Lung microvascular endothelial cell (primary cell): ENCODE measurements around the gene SDK1. TPM values are rescaled to one million over a fixed set of nuclear protein-coding genes. Genes with fewer than 3 reads are reported as not detected.

Experiments used
- DNase-seq, 2 donors: peaks; one replicate each; pipeline versions ENCODE4 v3.0.0 to v3.0.0-alpha.2; 2010; ENCODE audit warnings: low read depth in 2 of 2
- total RNA-seq: library from RNA; depleted of rRNA; stranded (reverse); fragments of >200 nt; gene quantifications from 2 replicates; pipeline ENCODE4 v1.2.1, GENCODE V29; 2014

SDK1 gene
- total RNA-seq, 1 donor from 2014 or later, result 0.79 TPM

- no peak for DNase-seq
These were observed 889.2 kb downstream of the SDK1 start for GRCh38 chr7:4190010-4190981.

DNA sequence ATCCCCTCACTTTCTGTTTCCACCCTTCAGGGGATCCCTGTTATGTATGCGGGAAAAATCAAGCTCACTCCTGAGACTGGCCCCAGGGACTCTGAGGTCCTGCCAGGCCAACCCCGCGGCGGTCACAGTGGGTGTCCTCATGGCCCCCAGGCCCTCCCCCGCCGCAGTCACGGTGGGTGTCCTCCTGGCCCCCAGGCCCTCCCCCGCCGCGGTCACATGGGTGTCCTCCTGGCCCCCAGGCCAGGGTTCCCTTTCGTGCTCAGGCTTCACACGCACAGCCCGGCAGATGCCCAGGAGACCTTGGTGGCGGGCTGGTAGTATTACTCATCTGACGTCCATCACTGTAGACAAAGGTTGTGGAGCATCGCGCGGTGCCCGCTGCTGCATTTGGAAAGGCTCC is 890.0 kb downstream of the SDK1 start:
- DNase-seq, result no peak

DNA sequence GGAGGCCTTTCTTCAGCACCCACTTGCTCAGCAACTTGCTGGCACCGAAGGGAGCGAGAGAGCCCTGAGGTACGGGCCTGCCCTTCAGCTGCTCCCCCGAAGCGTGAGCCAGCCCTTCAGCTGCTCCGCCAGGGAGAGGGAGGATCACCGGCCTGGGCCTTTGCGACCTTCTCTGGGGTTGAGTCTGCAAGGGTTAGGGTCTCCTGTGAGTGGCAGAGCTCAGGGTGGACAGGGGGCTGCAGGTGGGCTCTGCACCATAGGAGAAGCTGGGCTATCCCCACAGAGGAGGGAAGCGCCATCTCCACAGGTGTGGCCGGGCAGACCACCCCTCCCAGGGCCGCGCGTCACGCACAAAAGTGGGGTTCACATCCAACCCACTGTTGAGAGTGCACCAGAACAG is 890.5 kb downstream of the SDK1 start:
- no peak for DNase-seq

- DNase-seq, result no peak
These were observed 894.6 kb downstream of the SDK1 start for GRCh38 chr7:4195660-4196059.

DNA sequence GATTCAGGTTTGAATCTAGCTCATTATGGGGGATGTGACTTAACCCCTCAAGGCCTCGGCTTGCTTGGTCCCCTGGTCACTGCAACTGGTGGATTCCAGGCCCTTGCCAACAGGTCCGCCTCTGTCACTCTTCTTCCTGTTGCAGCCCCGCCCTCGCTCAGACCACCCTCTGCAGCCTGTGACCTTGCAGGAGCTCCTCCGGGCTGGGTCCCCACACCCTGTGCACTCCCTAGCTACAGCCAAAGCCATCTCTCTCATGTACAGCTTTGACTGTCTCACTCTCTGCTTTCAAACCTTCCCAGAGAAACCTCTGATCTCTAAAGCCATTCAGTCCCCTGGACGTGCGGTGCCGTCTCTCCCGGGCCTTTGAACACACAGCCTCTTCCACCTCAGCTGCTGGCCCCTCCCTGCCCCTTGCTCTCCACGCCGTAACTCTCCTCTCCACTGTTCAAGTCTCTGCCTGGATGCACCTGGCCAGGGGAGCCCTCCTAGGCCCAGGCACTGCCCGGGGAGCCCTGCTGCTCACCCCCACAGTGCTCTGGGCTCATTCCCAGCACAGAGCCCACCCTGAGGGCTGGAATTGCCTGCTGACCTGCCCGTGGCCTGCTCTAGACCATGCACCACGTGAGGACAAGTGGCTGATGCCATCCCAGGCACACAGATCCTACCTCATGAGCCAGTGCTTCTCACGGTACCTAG is 895.2 kb downstream of the SDK1 start:
- no peak for DNase-seq

DNA sequence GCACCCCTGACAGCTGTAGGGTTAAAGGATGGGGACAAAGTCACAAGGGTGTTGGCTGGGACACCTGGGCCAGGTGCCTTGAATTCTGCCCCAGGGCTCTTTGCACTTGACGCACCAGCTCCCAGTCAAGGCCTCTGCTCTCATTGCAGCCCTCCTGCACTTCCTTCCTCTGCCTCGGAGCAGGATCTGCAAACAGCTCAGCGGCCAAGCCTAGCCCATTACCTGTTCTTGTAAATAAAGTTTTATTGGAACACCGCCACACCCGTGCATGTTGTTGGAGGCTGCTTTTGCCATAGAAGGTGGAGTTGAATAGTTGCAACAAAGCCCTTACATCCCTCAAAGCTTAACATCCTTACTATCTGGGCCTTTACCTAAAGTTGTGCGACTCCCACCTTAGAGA is 897.2 kb downstream of the SDK1 start:
- no peak for DNase-seq

DNA sequence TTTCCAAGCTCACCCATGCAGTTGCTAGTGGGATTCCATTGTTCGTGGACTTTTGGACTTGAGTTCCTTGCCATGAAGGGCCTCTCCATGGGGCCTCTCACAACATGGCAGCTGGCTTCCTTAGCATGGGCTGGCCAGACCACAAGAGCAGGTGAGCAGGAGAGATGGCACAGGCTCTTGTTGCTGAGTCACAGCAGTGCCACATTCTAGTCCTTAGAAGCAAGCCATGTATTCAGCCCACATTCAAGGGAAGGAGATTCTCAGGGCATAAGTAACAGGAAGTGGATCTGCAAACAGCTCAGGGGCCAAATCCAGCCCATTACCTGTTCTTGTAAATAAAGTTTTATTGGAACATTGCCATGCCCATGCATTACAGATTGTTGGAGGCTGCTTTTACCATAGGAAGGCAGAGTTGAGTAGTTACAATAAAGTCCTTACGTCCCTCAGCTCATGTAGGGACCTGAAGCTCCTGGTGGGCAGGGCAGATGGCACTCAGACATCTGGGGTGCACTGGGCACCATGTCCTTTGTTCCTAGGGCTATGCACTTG is 899.6 kb downstream of the SDK1 start:
- no peak for DNase-seq

- DNase-seq, result no peak
These were observed 900.5 kb downstream of the SDK1 start for GRCh38 chr7:4201566-4201965.

GRCh38 chr7:4202154-4202736 is 901.2 kb downstream of the SDK1 start:
- DNase-seq, result no peak

- no peak for DNase-seq
These were observed 901.9 kb downstream of the SDK1 start for GRCh38 chr7:4202954-4203353.

DNA sequence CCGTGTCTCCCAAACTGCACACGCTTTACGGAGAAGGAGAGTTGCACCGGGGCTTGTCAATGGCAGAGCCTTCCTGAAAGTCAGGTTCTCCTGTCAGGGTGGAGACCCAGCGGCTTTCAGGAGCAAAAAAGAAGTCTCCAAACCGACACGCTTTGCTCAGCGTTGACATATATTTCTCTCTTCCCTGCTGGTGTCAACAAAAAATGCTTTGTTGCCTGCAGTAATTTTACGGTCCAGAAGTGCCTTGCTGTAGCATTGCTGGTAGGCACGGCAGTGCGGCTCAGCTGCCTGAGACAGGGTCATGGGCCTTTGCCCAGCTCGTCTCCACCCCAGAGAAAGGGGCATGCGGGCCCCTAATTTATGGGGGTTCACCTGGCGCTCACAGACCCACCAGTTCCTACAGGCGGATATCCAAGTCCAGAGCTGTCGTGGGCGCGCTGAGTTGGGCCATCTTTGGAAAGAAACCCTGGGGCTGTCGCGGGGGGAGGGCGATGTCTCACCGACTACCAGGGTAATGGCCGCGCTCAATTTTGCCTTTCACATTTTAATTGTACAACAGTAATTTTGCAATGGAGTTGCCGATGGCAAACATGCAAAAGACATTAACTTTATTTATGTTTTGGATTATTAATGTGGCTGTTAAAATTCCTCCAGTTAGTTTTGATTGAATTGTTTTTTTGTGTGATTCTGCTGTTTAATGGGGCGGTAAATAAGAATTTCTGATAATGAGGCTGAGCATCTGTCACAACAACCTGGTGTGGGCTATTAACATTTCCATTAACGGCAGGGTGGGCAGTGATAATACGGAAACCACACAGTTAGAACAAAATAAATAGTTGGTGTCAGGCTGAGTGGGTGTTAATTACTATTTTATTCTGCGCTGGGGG is 902.8 kb downstream of the SDK1 start:
- no peak for DNase-seq

GRCh38 chr7:4204513-4205165 is 903.6 kb downstream of the SDK1 start:
- DNase-seq, result no peak

DNA sequence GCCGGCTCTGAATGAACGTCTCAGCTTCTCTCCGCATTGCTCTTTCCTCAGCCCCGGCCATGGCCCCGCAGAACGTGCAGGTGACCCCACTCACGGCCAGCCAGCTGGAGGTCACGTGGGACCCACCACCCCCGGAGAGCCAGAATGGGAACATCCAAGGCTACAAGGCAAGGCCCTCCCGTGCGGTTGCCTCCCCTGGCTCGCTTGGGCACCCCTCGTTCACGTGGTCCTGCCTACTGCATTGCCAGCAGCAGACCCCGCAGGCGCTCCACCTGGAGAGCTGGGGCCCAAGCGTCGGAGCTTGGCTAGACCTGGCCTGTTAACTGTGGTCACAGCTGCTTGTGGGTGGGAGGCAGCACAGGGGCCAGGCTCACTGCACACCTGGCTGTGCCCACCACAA is 904.8 kb downstream of the SDK1 start:
- no peak for DNase-seq

DNA sequence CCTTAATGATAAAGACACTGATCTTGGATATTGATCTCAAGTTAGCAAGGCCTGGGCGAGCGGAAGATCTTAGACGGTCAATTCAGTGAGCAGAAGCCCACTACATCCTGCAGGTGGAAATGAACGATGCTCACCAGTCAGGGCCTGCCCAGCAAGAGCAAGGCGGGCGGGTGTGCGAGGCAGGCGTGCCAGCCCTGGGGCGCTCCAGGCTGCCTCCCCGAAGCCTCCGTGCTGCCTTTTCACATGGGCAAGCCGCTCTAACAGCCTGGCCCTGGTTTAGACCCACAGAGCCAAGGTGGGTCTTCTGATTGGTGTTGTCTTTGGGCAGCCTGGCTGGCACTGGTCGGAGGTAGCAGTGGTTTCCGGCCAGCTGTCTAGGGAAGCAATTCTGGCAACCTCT is 906.0 kb downstream of the SDK1 start:
- no peak for DNase-seq

DNA sequence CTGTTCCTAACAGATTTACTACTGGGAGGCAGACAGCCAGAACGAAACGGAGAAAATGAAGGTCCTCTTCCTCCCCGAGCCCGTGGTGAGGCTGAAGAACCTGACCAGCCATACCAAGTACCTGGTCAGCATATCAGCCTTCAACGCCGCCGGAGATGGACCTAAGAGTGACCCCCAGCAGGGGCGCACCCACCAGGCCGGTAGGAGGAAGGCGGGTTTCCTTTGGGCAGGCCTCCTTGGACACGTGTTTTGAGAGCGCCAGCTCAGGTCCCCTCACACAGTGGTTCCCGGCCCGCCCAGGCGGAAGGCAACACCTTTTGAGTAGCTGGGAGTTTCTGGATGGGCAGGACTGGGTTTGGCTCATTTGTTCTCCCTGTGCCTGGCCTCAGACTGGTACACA is 907.0 kb downstream of the SDK1 start:
- DNase-seq, result no peak

- no peak for DNase-seq
These were observed 907.5 kb downstream of the SDK1 start for GRCh38 chr7:4208586-4208985.

DNA sequence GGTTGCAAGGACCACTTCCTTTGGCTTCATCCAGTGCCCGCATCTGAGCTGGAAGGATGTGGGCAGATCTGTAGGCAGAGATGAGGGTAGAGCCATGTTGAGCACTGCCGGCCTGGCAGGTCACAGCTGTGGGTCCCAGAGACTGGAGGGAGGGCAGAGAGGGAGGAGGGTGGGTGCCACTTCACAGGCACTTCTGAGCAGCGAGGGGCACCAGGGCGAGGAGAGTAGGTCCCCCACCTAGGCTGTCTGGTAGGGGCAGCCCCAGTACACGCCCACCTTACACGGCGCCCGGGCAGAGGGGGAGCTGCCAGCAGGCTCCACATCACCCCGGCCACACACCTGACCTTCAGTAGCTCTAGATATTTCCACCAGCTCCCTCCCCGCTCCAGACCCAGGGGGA is 908.1 kb downstream of the SDK1 start:
- DNase-seq, result no peak

DNA sequence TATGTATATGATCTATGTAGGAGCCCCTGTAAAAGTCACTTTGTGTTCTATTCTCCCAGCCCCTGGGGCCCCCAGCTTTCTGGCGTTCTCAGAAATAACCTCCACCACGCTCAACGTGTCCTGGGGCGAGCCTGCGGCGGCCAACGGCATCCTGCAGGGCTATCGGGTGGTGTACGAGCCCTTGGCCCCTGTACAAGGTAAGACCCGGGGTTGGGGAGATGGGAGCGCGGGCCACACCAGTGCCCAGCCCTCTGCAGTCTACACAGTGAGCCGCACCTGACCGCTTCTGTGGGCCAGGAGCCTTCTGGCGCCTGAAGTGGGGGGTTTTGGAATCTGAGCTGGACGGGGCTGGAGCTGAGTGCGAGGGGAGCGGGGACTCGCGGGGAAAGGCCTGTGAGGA is 908.9 kb downstream of the SDK1 start:
- DNase-seq, result no peak

DNA sequence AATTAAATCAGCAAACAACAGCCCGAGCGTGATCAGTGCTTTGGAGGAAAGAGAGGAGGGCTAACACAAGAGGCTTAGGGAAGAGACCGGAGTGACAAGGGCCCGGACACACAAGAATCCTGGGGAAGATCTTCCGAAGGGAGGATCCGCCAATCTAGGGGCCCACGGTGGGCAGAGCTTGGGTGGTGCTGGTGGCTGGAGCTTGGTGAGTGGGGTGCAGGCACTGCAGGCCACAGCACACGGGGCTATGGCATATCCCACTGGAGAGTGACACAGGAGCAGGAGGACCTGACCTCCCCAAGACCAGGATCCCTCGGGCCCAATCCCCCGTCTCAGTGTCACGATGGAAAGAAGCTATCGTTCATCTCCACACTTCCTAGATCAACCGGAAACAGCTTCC is 909.8 kb downstream of the SDK1 start:
- DNase-seq, result no peak

DNA sequence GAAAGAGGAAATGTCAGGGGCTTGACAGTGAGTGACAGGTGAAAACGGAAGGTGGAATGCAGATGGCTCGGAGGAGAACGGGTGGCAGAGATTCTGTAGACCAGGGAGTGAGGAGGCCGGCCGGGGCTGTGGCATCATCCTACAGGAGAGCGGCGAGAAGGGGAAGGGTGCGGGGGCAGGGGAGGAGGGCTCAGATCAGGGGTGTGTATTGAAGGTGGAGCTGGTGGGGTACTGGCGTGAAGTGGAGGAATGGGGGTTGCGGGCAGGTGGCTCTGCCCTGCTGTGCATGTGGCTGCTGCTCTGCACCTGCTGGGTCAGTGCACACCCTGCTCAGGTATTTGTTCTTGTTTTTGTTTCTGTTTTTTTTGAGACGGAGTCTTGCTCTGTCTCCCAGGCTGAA is 910.2 kb downstream of the SDK1 start:
- DNase-seq, result no peak

GRCh38 chr7:4212376-4212775 is 911.3 kb downstream of the SDK1 start:
- DNase-seq, result no peak
